Tibial artery (tissue), 4 donors: ENCODE results near the gene ATP13A1.
A peak's percentile ranks its signal among the peaks of the same experiment; 100 is the strongest.

Source experiments
- DNase-seq, 2 donors: peaks; one replicate each; pipeline ENCODE4 v3.0.0-alpha.2; 2019
- H3K27ac ChIP-seq, 2 donors: fragments of 200-600 bp; sonication (generic) in 1 of 2; 1 replicate in 1 of 2; 2 replicates in 1 of 2; pipeline ENCODE4 v1.5.1; 2018 to 2019; ENCODE audit warnings: mild to moderate bottlenecking in 1 of 2
- H3K27me3 ChIP-seq, 2 donors: fragments of 200-600 bp; sonication (generic) in 1 of 2; one replicate each; pipeline versions ENCODE4 v1.5.1 to v1.6.0; 2016 to 2019
- H3K36me3 ChIP-seq, 3 donors: fragments of 200-600 bp; sonication (generic) in 2 of 3; one replicate each; pipeline ENCODE4 v1.5.1; 2016 to 2019; ENCODE audit warnings: mild to moderate bottlenecking in 2 of 3
- H3K4me1 ChIP-seq, 4 donors: fragments of 200-600 bp; sonication (generic) in 2 of 4; 1 replicate in 3 of 4; 2 replicates in 1 of 4; pipeline ENCODE4 v1.5.1; 2016 to 2019
- H3K4me3 ChIP-seq, 2 donors: fragments of 200-600 bp; sonication (generic) in 1 of 2; 1 replicate in 1 of 2; 2 replicates in 1 of 2; pipeline ENCODE4 v1.5.1; 2018 to 2019; ENCODE audit warnings: mild to moderate bottlenecking in 2 of 2
- H3K9me3 ChIP-seq, 3 donors: fragments of 200-600 bp; sonication (generic) in 1 of 3; one replicate each; pipeline ENCODE4 v1.5.1; 2016 to 2019
- intact Hi-C: fragments of 100-400 bp; cut with DNase I; formaldehyde crosslinking; loops from one replicate; pipeline ENCODE4 v1.15.0; 2023; ENCODE audit warnings: low total_unique reads
- TF ChIP-seq, protein P1 (sequence below), 2 experiments: fragments of 200-600 bp in 1 of 2; fragments of 450-650 bp in 1 of 2; IDR thresholded peaks; one replicate each; pipeline ENCODE4 v1.5.1; 2017 to 2019; ENCODE audit warnings: antibody characterized with exemption in 2 of 2, mild to moderate bottlenecking in 1 of 2, moderate library complexity in 1 of 2

The ATP13A1 gene

DNA sequence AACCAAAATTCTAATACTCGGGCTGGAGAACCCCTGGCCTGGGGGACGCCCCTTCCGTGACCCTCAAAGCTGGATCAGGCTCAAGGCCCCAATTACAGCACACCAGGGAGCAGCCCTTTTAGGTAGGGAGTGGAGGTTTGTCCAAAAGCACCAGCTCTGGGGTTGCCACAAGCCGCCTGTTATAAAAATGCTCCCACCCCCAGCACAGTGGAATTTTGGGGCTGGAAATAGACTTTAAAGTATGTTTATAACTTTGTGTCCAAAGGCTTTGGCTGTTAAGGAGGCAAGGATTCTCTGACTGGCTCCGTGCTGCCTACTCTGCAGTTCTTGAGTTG is 19.5 kb downstream of the ATP13A1 start:
- intact Hi-C loops = loop anchor here (5.0 kb wide), 1 partner anchor 112 kb away; no protein-coding TSS in a partner anchor
- DNase-seq = no peak
- Histone ChIP-seq H3K4me1 (peaks cover 0 to 14% (median 8%) of the 10 kb centered on the region in 4 donors), H3K36me3 (peaks cover 31 to 43% (median 38%) of the 10 kb centered on the region in 3 donors), H3K9me3 (no peaks in the 10 kb centered on the region), H3K27ac (no peak overlapping the region), H3K4me3 (peak overlapping the region; percentile 60 to 74), H3K27me3 (no peaks in the 10 kb centered on the region)
- TF ChIP-seq, protein P1, sequence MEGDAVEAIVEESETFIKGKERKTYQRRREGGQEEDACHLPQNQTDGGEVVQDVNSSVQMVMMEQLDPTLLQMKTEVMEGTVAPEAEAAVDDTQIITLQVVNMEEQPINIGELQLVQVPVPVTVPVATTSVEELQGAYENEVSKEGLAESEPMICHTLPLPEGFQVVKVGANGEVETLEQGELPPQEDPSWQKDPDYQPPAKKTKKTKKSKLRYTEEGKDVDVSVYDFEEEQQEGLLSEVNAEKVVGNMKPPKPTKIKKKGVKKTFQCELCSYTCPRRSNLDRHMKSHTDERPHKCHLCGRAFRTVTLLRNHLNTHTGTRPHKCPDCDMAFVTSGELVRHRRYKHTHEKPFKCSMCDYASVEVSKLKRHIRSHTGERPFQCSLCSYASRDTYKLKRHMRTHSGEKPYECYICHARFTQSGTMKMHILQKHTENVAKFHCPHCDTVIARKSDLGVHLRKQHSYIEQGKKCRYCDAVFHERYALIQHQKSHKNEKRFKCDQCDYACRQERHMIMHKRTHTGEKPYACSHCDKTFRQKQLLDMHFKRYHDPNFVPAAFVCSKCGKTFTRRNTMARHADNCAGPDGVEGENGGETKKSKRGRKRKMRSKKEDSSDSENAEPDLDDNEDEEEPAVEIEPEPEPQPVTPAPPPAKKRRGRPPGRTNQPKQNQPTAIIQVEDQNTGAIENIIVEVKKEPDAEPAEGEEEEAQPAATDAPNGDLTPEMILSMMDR (IDR thresholded peaks at IDR 0.05) = no peak

DNA sequence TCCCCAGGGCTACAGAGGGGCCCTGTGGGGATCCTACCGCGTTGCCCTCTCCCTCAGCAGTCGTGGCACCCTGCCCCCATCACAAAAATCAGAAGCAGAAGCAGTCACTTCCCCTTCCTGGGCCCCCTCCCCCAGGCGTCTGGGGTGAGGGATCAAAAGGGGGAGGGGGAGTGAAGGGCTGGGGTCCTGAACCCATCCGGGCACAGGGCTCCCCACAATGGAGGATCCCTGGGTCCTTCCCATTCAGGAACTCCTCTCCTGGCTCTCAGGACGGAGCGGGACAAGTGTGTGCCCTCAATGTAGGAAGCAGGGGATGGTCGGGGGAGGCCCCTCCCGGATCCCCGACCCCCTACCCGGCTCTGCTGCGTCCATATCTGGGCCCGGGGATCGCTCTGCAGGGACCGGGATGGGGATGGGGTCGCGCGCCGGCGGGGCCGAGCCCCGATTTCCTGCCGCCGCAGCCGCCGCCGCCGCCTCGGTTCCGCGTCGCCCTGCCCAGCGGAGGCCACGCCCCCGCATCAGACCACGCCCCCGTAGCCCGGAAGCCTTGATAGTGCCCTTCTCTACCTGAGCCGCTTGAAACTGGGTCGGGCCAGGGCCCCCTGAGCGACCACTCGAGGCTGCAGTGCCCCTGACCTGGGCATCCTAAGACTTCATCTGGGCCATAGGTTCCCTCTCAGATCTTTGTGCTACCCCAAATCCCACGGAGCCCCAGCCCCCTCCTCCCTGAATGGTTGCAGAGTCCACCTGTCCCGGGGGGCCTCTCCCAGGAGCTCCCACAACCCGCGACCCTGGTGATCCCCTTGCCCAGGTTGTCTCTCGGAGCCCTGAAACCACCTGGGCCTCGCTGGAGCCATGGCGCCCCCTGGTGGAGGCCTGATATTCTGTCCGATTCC is 20.1 kb downstream of the ATP13A1 start, which contains the start of gene GMIP:
TSS of gene GMIP (minus strand) at position 500 of the 896 bp plus-strand sequence. CDS start at position 372, 128 bp downstream.
- TF ChIP-seq, protein P1 (IDR thresholded peaks at IDR 0.05) = peak; percentile 82 to 90
- Histone ChIP-seq H3K27ac (peak within 1 kb of the TSS; percentile 49 to 56), H3K27me3 (no peaks in the 10 kb centered on the region), H3K4me1 (peaks cover 0 to 14% (median 8%) of the 10 kb centered on the region in 4 donors), H3K36me3 (peaks cover 31 to 39% (median 37%) of the 10 kb centered on the region in 3 donors), H3K9me3 (no peaks in the 10 kb centered on the region), H3K4me3 (peak within 1 kb of the TSS; percentile 60 to 74)
- DNase-seq = peak; percentile 55 to 84
- intact Hi-C loops = loop anchor here (5.0 kb wide), 1 partner anchor 111 kb away; no protein-coding TSS in a partner anchor

DNA sequence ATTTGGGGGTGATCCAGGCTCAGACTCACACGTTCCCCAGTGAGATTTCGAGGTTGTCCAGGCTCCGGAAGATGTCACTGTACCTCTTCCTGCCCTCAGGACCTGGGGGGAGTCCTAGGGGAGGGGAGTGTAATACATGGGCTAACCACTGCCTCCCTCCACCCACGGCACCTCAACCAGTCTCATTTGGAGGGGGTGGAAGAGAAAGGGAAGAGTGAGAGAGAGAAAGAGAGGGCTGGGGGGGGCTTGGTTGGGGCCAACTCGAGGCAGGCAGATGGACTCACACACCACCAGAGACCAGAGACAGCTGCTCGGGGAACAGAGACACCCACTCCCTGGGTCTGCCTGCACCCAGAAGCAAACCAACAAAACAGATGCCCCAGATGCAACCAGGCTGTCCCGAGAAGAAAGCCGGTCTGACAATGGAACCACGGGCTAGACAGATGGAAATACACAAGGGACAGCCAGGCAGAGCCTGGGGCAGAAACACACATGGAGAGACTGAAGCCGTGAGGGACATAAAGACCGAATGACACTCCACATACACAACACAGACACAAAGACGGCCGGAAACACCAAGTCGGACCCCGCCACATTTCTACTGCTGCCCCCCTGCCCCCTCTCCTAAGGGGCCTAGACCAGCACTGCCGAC is 20.8 kb downstream of the ATP13A1 start:
- peaks cover 25 to 38% (median 31%) of the 10 kb centered on the region in 3 donors for H3K36me3 ChIP-seq
- peaks cover 0 to 14% (median 8%) of the 10 kb centered on the region in 4 donors for H3K4me1 ChIP-seq
- H3K27ac ChIP-seq = peak overlapping the region; percentile 49 to 56
- DNase-seq = no peak
- intact Hi-C loops = loop anchor here (5.0 kb wide), 1 partner anchor 110 kb away; no protein-coding TSS in a partner anchor
- TF ChIP-seq, protein P1 (IDR thresholded peaks at IDR 0.05) = no peak
- no peaks in the 10 kb centered on the region for H3K27me3 ChIP-seq
- H3K4me3 ChIP-seq = peak overlapping the region; percentile 60 to 74
- H3K9me3 ChIP-seq = no peaks in the 10 kb centered on the region

- Histone ChIP-seq H3K36me3 (peaks cover 6 to 47% (median 23%) of the 10 kb centered on the region in 3 donors), H3K4me1 (peaks cover 0 to 4% (median 1%) of the 10 kb centered on the region in 4 donors), H3K9me3 (no peaks in the 10 kb centered on the region), H3K27me3 (no peaks in the 10 kb centered on the region), H3K27ac (no peak overlapping the region), H3K4me3 (no peak overlapping the region)
- intact Hi-C loops = no loop called here
- no peak for DNase-seq
- TF ChIP-seq, protein P1 (IDR thresholded peaks at IDR 0.05) = no peak
Observed at GRCh38 chr19:19637523-19638251, 25.8 kb downstream of the ATP13A1 start.

- intact Hi-C loops = no loop called here
- Histone ChIP-seq H3K36me3 (peaks cover 6 to 51% (median 25%) of the 10 kb centered on the region in 3 donors), H3K27ac (no peak overlapping the region), H3K4me1 (no peaks in the 10 kb centered on the region), H3K27me3 (no peaks in the 10 kb centered on the region), H3K4me3 (no peak overlapping the region), H3K9me3 (no peaks in the 10 kb centered on the region)
- TF ChIP-seq, protein P1 (IDR thresholded peaks at IDR 0.05) = no peak
- DNase-seq = no peak
Observed at GRCh38 chr19:19637186-19637522, 26.3 kb downstream of the ATP13A1 start.
